Thymus (tissue), 11 donors: Measurements from ENCODE around the gene KRTAP5-1. TPM values are rescaled to one million over a fixed set of nuclear protein-coding genes. Genes with fewer than 3 reads are reported as not detected.

Source experiments
- DNase-seq, 9 donors: peaks; one replicate each; pipeline ENCODE4 v3.0.0-alpha.2; 2013; ENCODE audit warnings: low spot score in 9 of 9, low read depth in 6 of 9, missing footprints in 1 of 9
- H3K27ac ChIP-seq, 2 donors: one replicate each; pipeline ENCODE4 v1.5.1; 2013; ENCODE audit warnings: control low read depth in 1 of 2, low read depth in 1 of 2, low read length in 1 of 2, mild to moderate bottlenecking in 1 of 2, moderate library complexity in 1 of 2
- H3K27me3 ChIP-seq, 2 donors: one replicate each; pipeline ENCODE4 v1.5.1; 2013; ENCODE audit warnings: low read length in 1 of 2; ENCODE audit not compliant: control insufficient read depth in 2 of 2, insufficient read depth in 1 of 2
- H3K36me3 ChIP-seq, 2 donors: one replicate each; pipeline ENCODE4 v1.5.1; 2013; ENCODE audit warnings: low read length in 1 of 2, mild to moderate bottlenecking in 1 of 2, moderate library complexity in 1 of 2; ENCODE audit not compliant: control insufficient read depth in 2 of 2, insufficient read depth in 2 of 2
- H3K4me1 ChIP-seq, 2 donors: one replicate each; pipeline ENCODE4 v1.5.1; 2013; ENCODE audit warnings: low read length in 2 of 2; ENCODE audit not compliant: control insufficient read depth in 2 of 2, insufficient read depth in 2 of 2
- H3K4me3 ChIP-seq, 2 donors: one replicate each; pipeline ENCODE4 v1.5.1; 2013; ENCODE audit warnings: low read length in 2 of 2, control low read depth in 1 of 2, mild to moderate bottlenecking in 1 of 2
- H3K9me3 ChIP-seq, 2 donors: one replicate each; pipeline ENCODE4 v1.5.1; 2013; ENCODE audit warnings: low read length in 1 of 2, mild to moderate bottlenecking in 1 of 2; ENCODE audit not compliant: control insufficient read depth in 2 of 2, insufficient read depth in 1 of 2
- WGBS: extraction: QIAGEN DNeasy Blood & Tissue Kit; methylation state at CpG from one replicate; pipeline ENCODE4 v1.1.7; 2013; 5-methylcytosine and 5-hydroxymethylcytosine counted together
- polyA plus RNA-seq: library from polyadenylated mRNA; stranded (reverse); fragments of 200-250 nt; gene quantifications from one replicate; pipeline ENCODE4 v1.2.3, GENCODE V29; 2013
- total RNA-seq: library from RNA; stranded (reverse); fragments of 120-200 nt; gene quantifications from one replicate; pipeline ENCODE4 v1.2.4, GENCODE V29; 2013
- donor health status: healthy.

The KRTAP5-1 gene
- total and polyA plus RNA-seq, 2 donors = not detected

GRCh38 chr11:1565173-1565903 is 19.7 kb downstream of the KRTAP5-1 start:
- H3K36me3 ChIP-seq = no peaks in the 10 kb centered on the region
- H3K4me1 ChIP-seq = peaks cover 0 to 3% of the 10 kb centered on the region in 2 donors
- WGBS = 87% methylated on average over 28 of the region's 28 CpGs
- H3K27me3 ChIP-seq = peaks cover 11 to 87% of the 10 kb centered on the region in 2 donors
- no peak overlapping the region for H3K4me3 ChIP-seq
- no peak for DNase-seq
- H3K9me3 ChIP-seq = no peaks in the 10 kb centered on the region
- no peak overlapping the region for H3K27ac ChIP-seq

GRCh38 chr11:1564535-1565172 is 20.4 kb downstream of the KRTAP5-1 start:
- H3K27me3 ChIP-seq = peaks cover 5 to 84% of the 10 kb centered on the region in 2 donors
- DNase-seq = no peak
- whole genome bisulfite sequencing = 29% methylated on average over 16 of the region's 16 CpGs
- H3K36me3 ChIP-seq = no peaks in the 10 kb centered on the region
- H3K9me3 ChIP-seq = no peaks in the 10 kb centered on the region
- H3K4me1 ChIP-seq = no peaks in the 10 kb centered on the region
- H3K27ac ChIP-seq = no peak overlapping the region
- H3K4me3 ChIP-seq = no peak overlapping the region

- Histone ChIP-seq H3K4me1 (no peaks in the 10 kb centered on the region), H3K27ac (no peak overlapping the region), H3K9me3 (no peaks in the 10 kb centered on the region), H3K4me3 (no peak overlapping the region), H3K27me3 (peaks cover 2 to 84% of the 10 kb centered on the region in 2 donors), H3K36me3 (no peaks in the 10 kb centered on the region)
- WGBS = 75% methylated on average over 29 of the region's 29 CpGs
- DNase-seq = no peak
Measured at GRCh38 chr11:1563697-1564534, 21.2 kb downstream of the KRTAP5-1 start.

GRCh38 chr11:1563149-1563638 is 21.9 kb downstream of the KRTAP5-1 start:
- WGBS = 80% methylated on average over 12 of the region's 12 CpGs
- Histone ChIP-seq H3K36me3 (no peaks in the 10 kb centered on the region), H3K4me1 (no peaks in the 10 kb centered on the region), H3K4me3 (no peak overlapping the region), H3K27me3 (peaks cover 6 to 84% of the 10 kb centered on the region in 2 donors), H3K27ac (no peak overlapping the region), H3K9me3 (no peaks in the 10 kb centered on the region)
- no peak for DNase-seq

- H3K9me3 ChIP-seq = no peaks in the 10 kb centered on the region
- no peaks in the 10 kb centered on the region for H3K36me3 ChIP-seq
- no peak for DNase-seq
- H3K4me3 ChIP-seq = no peak overlapping the region
- H3K27me3 ChIP-seq = peaks cover 10 to 83% of the 10 kb centered on the region in 2 donors
- no peaks in the 10 kb centered on the region for H3K4me1 ChIP-seq
- WGBS = 96% methylated on average over 14 of the region's 14 CpGs
- H3K27ac ChIP-seq = no peak overlapping the region
Measured at GRCh38 chr11:1562469-1563148, 22.5 kb downstream of the KRTAP5-1 start.

GRCh38 chr11:1561955-1562354 is 23.1 kb downstream of the KRTAP5-1 start:
- no peak for DNase-seq
- H3K9me3 ChIP-seq = no peaks in the 10 kb centered on the region
- no peaks in the 10 kb centered on the region for H3K36me3 ChIP-seq
- H3K4me3 ChIP-seq = no peak overlapping the region
- H3K27ac ChIP-seq = no peak overlapping the region
- WGBS = 88% methylated on average over 5 of the region's 5 CpGs
- peaks cover 17 to 81% of the 10 kb centered on the region in 2 donors for H3K27me3 ChIP-seq
- H3K4me1 ChIP-seq = no peaks in the 10 kb centered on the region

GRCh38 chr11:1561266-1561665 is 23.8 kb downstream of the KRTAP5-1 start:
- no peaks in the 10 kb centered on the region for H3K36me3 ChIP-seq
- DNase-seq = no peak
- H3K27ac ChIP-seq = no peak overlapping the region
- H3K4me1 ChIP-seq = no peaks in the 10 kb centered on the region
- H3K9me3 ChIP-seq = no peaks in the 10 kb centered on the region
- no peak overlapping the region for H3K4me3 ChIP-seq
- peaks cover 24 to 77% of the 10 kb centered on the region in 2 donors for H3K27me3 ChIP-seq
- 97% methylated on average over 17 of the region's 17 CpGs for WGBS

GRCh38 chr11:1560649-1561251 is 24.3 kb downstream of the KRTAP5-1 start:
- Histone ChIP-seq H3K4me1 (no peaks in the 10 kb centered on the region), H3K36me3 (no peaks in the 10 kb centered on the region)
- no peak for DNase-seq

More at GRCh38 chr11:1560649-1561251, 24.3 kb downstream of the KRTAP5-1 start:
- H3K9me3 ChIP-seq = no peaks in the 10 kb centered on the region
- H3K27ac ChIP-seq = no peak overlapping the region
- H3K4me3 ChIP-seq = no peak overlapping the region
- WGBS = 86% methylated on average over 8 of the region's 8 CpGs
- H3K27me3 ChIP-seq = peaks cover 29 to 78% of the 10 kb centered on the region in 2 donors
